Bronchial epithelial cell (primary cell): Measurements from ENCODE around the gene GNG3. TPM values are rescaled to one million over a fixed set of nuclear protein-coding genes. Genes with fewer than 3 reads are reported as not detected.
"Not testable (repeated sequence)": the region's sequence is repeated elsewhere in the genome, so short reads cannot be mapped to it uniquely, and the experiment has no call there.

ENCODE experiments used
- DNase-seq: peaks from one replicate; pipeline ENCODE4 v3.0.0-alpha.2; 2010; ENCODE audit warnings: low read depth
- FAIRE-seq: peaks from 2 replicates; lab custom pipeline; 2011; peaks lifted over from hg19 to GRCh38; lab: Jason Lieb, UNC
- H3K27me3 ChIP-seq: 2 replicates; pipeline ENCODE4 v1.5.1; 2011; ENCODE audit warnings: low read length; ENCODE audit not compliant: control insufficient read depth, insufficient read depth
- H3K36me3 ChIP-seq: 2 replicates; pipeline ENCODE4 v1.5.1; 2011; ENCODE audit warnings: low read length; ENCODE audit not compliant: control insufficient read depth, insufficient read depth
- H3K4me3 ChIP-seq: 2 replicates; pipeline ENCODE4 v1.5.1; 2011; ENCODE audit warnings: mild to moderate bottlenecking, low read depth, low read length, control low read depth
- CTCF ChIP-seq: IDR thresholded peaks from 2 replicates; pipeline ENCODE4 v1.5.1; 2011; ENCODE audit warnings: mild to moderate bottlenecking, moderate library complexity, low read length, control low read depth, inconsistent platforms; ENCODE audit not compliant: insufficient read depth, severe bottlenecking
- total RNA-seq: library from RNA; depleted of rRNA; stranded (reverse); fragments of >200 nt; gene quantifications from 2 replicates; pipeline ENCODE4 v1.2.1, GENCODE V29; 2014

The GNG3 gene
- total RNA-seq, 1 donor from 2014 or later = not detected

- Histone ChIP-seq H3K36me3 (peaks cover under 1% of the 10 kb centered on the region), H3K27me3 (no peaks in the 10 kb centered on the region), H3K4me3 (no peak overlapping the region)
- FAIRE-seq (no peak), DNase-seq (no peak)
- TF ChIP-seq CTCF = no peak
Observed at GRCh38 chr11:62682518-62682917, 25.0 kb upstream of the GNG3 start.

- no peaks in the 10 kb centered on the region for H3K27me3 ChIP-seq
- peaks cover 10% of the 10 kb centered on the region for H3K36me3 ChIP-seq
- no peak overlapping the region for H3K4me3 ChIP-seq
- no peak for FAIRE-seq
- DNase-seq = no peak
- no peak for TF ChIP-seq CTCF
Observed at GRCh38 chr11:62687508-62688396, 19.7 kb upstream of the GNG3 start.

GRCh38 chr11:62688491-62688890 lies 19.0 kb upstream of the GNG3 start:
- no peak overlapping the region for H3K4me3 ChIP-seq
- peaks cover 10% of the 10 kb centered on the region for H3K36me3 ChIP-seq
- DNase-seq = no peak
- FAIRE-seq = no peak
- TF ChIP-seq CTCF = no peak
- H3K27me3 ChIP-seq = no peaks in the 10 kb centered on the region

- Histone ChIP-seq H3K36me3 (peaks cover 10% of the 10 kb centered on the region), H3K27me3 (no peaks in the 10 kb centered on the region), H3K4me3 (no peak within 1 kb of the TSS)
- DNase-seq (no peak), FAIRE-seq (no peak)
- TF ChIP-seq CTCF = no peak
Observed at GRCh38 chr11:62689421-62690183, 17.9 kb upstream of the GNG3 start, which contains the start of gene LRRN4CL. Gene LRRN4CL (minus strand): TSS chr11:62689530. CDS start chr11:62688508, 1,022 bp downstream.

- FAIRE-seq, H3K36me3 ChIP-seq, H3K4me3 ChIP-seq: not testable (repeated sequence)
Observed at GRCh38 chr11:62693624-62694023, 13.9 kb upstream of the GNG3 start.

More at GRCh38 chr11:62693624-62694023, 13.9 kb upstream of the GNG3 start:
- H3K27me3 ChIP-seq, DNase-seq: not testable (repeated sequence)
